Adrenal gland (tissue), 12 donors: ENCODE measurements around the gene WBP2NL. TPM values are rescaled to one million over a fixed set of nuclear protein-coding genes. Genes with fewer than 3 reads are reported as not detected.

Source experiments
- DNase-seq, 7 donors: peaks; one replicate each; pipeline ENCODE4 v3.0.0-alpha.2; 2019 to 2020
- H3K27ac ChIP-seq, 5 donors: fragments of 200-600 bp; sonication (generic) in 4 of 5; 1 replicate in 3 of 5; 2 replicates in 2 of 5; pipeline versions ENCODE4 v1.5.1 to v1.8.0; 2016 to 2020; ENCODE audit warnings: mild to moderate bottlenecking in 1 of 5
- H3K27me3 ChIP-seq: fragments of 200-600 bp; 2 replicates; pipeline ENCODE4 v1.8.0; 2021
- H3K36me3 ChIP-seq, 2 donors: fragments of 200-600 bp; replicated peaks in 1 of 2; 1 replicate in 1 of 2; 2 replicates in 1 of 2; pipeline versions ENCODE4 v1.5.1 to v1.8.0; 2018 to 2022
- H3K4me1 ChIP-seq, 2 donors: fragments of 200-600 bp; replicated peaks in 1 of 2; 1 replicate in 1 of 2; 2 replicates in 1 of 2; pipeline versions ENCODE4 v1.5.1 to v1.8.0; 2018 to 2021
- H3K4me3 ChIP-seq, 4 donors: fragments of 200-600 bp; sonication (generic) in 3 of 4; one replicate each; pipeline ENCODE4 v1.5.1; 2016 to 2018
- H3K9me3 ChIP-seq, 3 donors: fragments of 200-600 bp; sonication (generic) in 1 of 3; replicated peaks in 1 of 3; 1 replicate in 2 of 3; 2 replicates in 1 of 3; pipeline versions ENCODE4 v1.5.1 to v1.8.0; 2016 to 2021
- CTCF ChIP-seq, 6 experiments: fragments of 450-650 bp in 4 of 6; fragments of 200-600 bp in 2 of 6; sonication (generic) in 1 of 6; IDR thresholded peaks; 1 replicate in 5 of 6; 2 replicates in 1 of 6; pipeline versions ENCODE4 v1.5.1 to v1.8.0; 2016 to 2021; ENCODE audit warnings: antibody characterized with exemption in 6 of 6, mild to moderate bottlenecking in 2 of 6, moderate library complexity in 1 of 6
- POLR2A ChIP-seq, 2 donors: fragments of 450-650 bp; IDR thresholded peaks; one replicate each; pipeline ENCODE4 v1.6.1; 2017; ENCODE audit warnings: antibody characterized with exemption in 2 of 2, mild to moderate bottlenecking in 2 of 2, moderate library complexity in 1 of 2
- WGBS, 4 donors: extraction: QIAGEN DNeasy Blood & Tissue Kit in 2 of 4; methylation state at CpG; one replicate each; pipeline versions ENCODE4 v1.1.5 to v1.1.7; 2013 to 2017; 5-methylcytosine and 5-hydroxymethylcytosine counted together
- intact Hi-C, 2 donors: fragments of 100-400 bp; cut with DNase I; formaldehyde crosslinking; loops; one replicate each; pipeline versions ENCODE4 v1.14.1 to v1.15.0; 2022 to 2023
- polyA plus RNA-seq, 3 donors: library from polyadenylated mRNA; stranded (reverse); fragments of 200-250 nt in 2 of 3; fragments of 350-450 nt in 1 of 3; fragmentation: Illumina TruSeq in 1 of 3; extraction: RNeasy Lipid Tissue Mini Kit (QIAGEN cat#74804) in 1 of 3; gene quantifications; one replicate each; pipeline ENCODE4 v1.2.3, GENCODE V29; 2013 to 2014
- total RNA-seq, 9 donors: library from RNA; depleted of rRNA in 4 of 9; stranded (reverse); fragments of >200 nt in 4 of 9; fragments of 120-200 nt in 1 of 9; fragmentation: NEBNext Ultra II Directional in 1 of 9; extraction: Animal tissue kit (Norgen Biotek cat#: 25700) in 1 of 9; gene quantifications; one replicate each; pipeline versions ENCODE4 v1.1.0 to v1.2.4, GENCODE V29; 2013 to 2023
- donor health status: healthy with polysubstance abuse.
- donor health status: Bipolar disorder and iron deficiency.
- donor health status: DM: yes; HTN: yes; CAD: no.
- donor health status: DM: no; HTN: no; CAD: no.
- donor health status: DM: no; HTN: no; CAD: no.
- donor health status: DM: yes; HTN: yes; CAD: no.

WBP2NL gene
- total and polyA plus RNA-seq, 12 donors = 0.35 to 2.0 (median 0.62) TPM; not detected in 1

DNA sequence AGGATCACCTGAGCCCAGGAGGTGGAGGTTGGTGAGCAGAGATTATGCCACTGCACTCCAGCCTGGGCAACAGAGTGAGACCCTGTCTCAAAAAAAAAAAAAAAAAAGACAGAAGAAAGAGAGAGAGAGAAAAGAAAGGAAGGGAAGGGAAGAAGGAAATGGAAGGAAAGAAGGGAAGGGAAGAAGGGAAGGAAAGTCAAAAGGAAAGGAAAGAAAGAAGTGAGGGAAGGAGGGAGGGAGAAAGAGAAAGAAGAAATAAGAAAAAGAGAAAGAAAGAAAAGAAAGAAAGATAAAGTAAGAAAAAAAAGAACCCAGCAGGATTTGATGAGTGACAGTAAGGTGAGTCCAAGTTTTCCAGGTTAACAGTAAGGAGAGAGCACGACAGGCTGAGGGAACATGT, 19.6 kb downstream of the WBP2NL start:
- H3K27me3 ChIP-seq = no peaks in the 10 kb centered on the region
- TF ChIP-seq CTCF (IDR thresholded peaks at IDR 0.05) (no peak), POLR2A (IDR thresholded peaks at IDR 0.05) (no peak)
- no peak for DNase-seq
- WGBS, 4 donors = 51 to 76% (median 61%) methylated on average over 1 of the region's 1 CpG
- intact Hi-C loops = no loop called here
- H3K4me3 ChIP-seq = no peak overlapping the region
- no peak overlapping the region for H3K27ac ChIP-seq
- H3K4me1 ChIP-seq = no peaks in the 10 kb centered on the region
- H3K36me3 ChIP-seq = no peaks in the 10 kb centered on the region
- H3K9me3 ChIP-seq = no peaks in the 10 kb centered on the region

- 70 to 91% (median 84%) methylated on average over 2 of the region's 2 CpGs for WGBS, 4 donors
- H3K4me1 ChIP-seq = no peaks in the 10 kb centered on the region
- no peak overlapping the region for H3K4me3 ChIP-seq
These were observed 23.0 kb downstream of the WBP2NL start for GRCh38 chr22:42021571-42021970.

GRCh38 chr22:42022162-42022847, 23.7 kb downstream of the WBP2NL start:
- H3K9me3 ChIP-seq = no peaks in the 10 kb centered on the region
- H3K4me3 ChIP-seq = no peak overlapping the region
- TF ChIP-seq POLR2A (IDR thresholded peaks at IDR 0.05) (no peak), CTCF (IDR thresholded peaks at IDR 0.05) (no peak)
- no peaks in the 10 kb centered on the region for H3K4me1 ChIP-seq
- 74 to 86% (median 83%) methylated on average over 2 of the region's 2 CpGs for WGBS, 4 donors
- intact Hi-C loops = no loop called here
- no peaks in the 10 kb centered on the region for H3K36me3 ChIP-seq
- no peak overlapping the region for H3K27ac ChIP-seq
- no peak for DNase-seq
- no peaks in the 10 kb centered on the region for H3K27me3 ChIP-seq

More at GRCh38 chr22:42021571-42021970, 23.0 kb downstream of the WBP2NL start:
- no peak overlapping the region for H3K27ac ChIP-seq
- no peak for DNase-seq
- intact Hi-C loops = no loop called here
- no peaks in the 10 kb centered on the region for H3K9me3 ChIP-seq
- H3K27me3 ChIP-seq = no peaks in the 10 kb centered on the region
- no peak for TF ChIP-seq CTCF (IDR thresholded peaks at IDR 0.05)
- TF ChIP-seq POLR2A (IDR thresholded peaks at IDR 0.05) = no peak
- H3K36me3 ChIP-seq = no peaks in the 10 kb centered on the region

DNA sequence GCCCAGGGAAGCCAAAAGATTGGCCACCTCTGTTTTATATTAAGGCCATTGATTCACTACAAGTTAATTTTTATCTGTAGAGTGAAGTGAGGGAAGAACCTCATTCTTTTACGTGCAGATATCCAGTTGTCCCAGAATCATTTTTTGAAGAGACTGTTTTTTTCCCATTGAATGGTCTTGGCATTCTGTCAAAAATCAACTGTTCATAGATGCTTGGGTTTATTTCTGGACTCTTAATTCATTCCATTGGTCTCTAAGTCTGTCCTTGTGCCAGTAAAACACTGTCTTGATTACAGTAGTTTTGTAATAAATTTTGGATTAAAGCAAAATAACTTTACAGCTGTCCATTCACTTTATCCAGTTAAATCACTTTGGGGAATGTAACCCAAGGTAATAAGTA, 26.8 kb downstream of the WBP2NL start:
- no peak for TF ChIP-seq POLR2A (IDR thresholded peaks at IDR 0.05)
- TF ChIP-seq CTCF (IDR thresholded peaks at IDR 0.05) = no peak
- 54 to 65% (median 63%) methylated on average over 1 of the region's 1 CpG for WGBS, 4 donors
- no peak for DNase-seq
- Histone ChIP-seq H3K4me3 (no peak overlapping the region), H3K27me3 (no peaks in the 10 kb centered on the region), H3K9me3 (no peaks in the 10 kb centered on the region), H3K4me1 (no peaks in the 10 kb centered on the region), H3K27ac (no peak overlapping the region), H3K36me3 (no peaks in the 10 kb centered on the region)
- intact Hi-C loops = no loop called here
